NB4 (cell line): ENCODE data around the gene PSD4.

Source experiments
- DNase-seq: peaks from one replicate; pipeline ENCODE4 v3.0.0; 2010; ENCODE audit warnings: low read depth
- H3K4me3 ChIP-seq: one replicate; pipeline ENCODE4 v1.5.1; 2011; ENCODE audit warnings: mild to moderate bottlenecking, low read depth, low read length, moderate library complexity
- MYC ChIP-seq: IDR thresholded peaks from 2 replicates; pipeline ENCODE4 v1.6.1; 2011; ENCODE audit warnings: low read depth, low read length
- POLR2A ChIP-seq: IDR thresholded peaks from 2 replicates; pipeline ENCODE4 v1.6.1; 2011; ENCODE audit warnings: mild to moderate bottlenecking; ENCODE audit not compliant: insufficient read length; ENCODE audit errors: extremely low read depth
- TF ChIP-seq, protein P1 (sequence below): IDR thresholded peaks from one replicate; pipeline ENCODE4 v1.5.1; 2012; ENCODE audit warnings: low read depth, low read length
- TF ChIP-seq, protein P2 (sequence below): IDR thresholded peaks from 2 replicates; pipeline ENCODE4 v1.6.1; 2011; ENCODE audit warnings: low read depth, low read length

The PSD4 gene

GRCh38 chr2:113185664-113186432, 12.1 kb downstream of the PSD4 start:
- no peak for DNase-seq

DNA sequence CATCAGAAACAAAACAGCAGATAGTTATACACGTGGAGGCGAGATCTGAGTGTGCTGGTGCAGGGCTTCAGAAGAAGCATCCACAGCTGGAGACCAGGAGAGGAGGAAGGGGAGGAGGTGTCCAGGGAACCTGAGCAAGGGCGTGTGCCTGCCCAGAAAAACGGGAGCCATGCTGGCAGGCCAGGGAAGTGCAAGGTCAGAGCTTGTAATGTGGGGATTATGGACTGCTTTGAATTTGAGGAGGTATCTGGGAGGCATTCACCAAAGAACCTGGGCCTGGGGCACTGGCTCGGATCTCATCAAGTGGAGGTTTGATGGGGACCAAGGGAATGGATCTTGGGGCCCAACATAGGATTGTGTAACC, 12.6 kb downstream of the PSD4 start:
- no peak for DNase-seq
- TF ChIP-seq, protein P1, sequence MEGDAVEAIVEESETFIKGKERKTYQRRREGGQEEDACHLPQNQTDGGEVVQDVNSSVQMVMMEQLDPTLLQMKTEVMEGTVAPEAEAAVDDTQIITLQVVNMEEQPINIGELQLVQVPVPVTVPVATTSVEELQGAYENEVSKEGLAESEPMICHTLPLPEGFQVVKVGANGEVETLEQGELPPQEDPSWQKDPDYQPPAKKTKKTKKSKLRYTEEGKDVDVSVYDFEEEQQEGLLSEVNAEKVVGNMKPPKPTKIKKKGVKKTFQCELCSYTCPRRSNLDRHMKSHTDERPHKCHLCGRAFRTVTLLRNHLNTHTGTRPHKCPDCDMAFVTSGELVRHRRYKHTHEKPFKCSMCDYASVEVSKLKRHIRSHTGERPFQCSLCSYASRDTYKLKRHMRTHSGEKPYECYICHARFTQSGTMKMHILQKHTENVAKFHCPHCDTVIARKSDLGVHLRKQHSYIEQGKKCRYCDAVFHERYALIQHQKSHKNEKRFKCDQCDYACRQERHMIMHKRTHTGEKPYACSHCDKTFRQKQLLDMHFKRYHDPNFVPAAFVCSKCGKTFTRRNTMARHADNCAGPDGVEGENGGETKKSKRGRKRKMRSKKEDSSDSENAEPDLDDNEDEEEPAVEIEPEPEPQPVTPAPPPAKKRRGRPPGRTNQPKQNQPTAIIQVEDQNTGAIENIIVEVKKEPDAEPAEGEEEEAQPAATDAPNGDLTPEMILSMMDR: no peak
- TF ChIP-seq MYC (no peak), POLR2A (no peak)
- TF ChIP-seq, protein P2, sequence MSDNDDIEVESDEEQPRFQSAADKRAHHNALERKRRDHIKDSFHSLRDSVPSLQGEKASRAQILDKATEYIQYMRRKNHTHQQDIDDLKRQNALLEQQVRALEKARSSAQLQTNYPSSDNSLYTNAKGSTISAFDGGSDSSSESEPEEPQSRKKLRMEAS: no peak
- H3K4me3 ChIP-seq: no peak overlapping the region

More at GRCh38 chr2:113185664-113186432, 12.1 kb downstream of the PSD4 start:
- TF ChIP-seq MYC: no peak
- no peak overlapping the region for H3K4me3 ChIP-seq

DNA sequence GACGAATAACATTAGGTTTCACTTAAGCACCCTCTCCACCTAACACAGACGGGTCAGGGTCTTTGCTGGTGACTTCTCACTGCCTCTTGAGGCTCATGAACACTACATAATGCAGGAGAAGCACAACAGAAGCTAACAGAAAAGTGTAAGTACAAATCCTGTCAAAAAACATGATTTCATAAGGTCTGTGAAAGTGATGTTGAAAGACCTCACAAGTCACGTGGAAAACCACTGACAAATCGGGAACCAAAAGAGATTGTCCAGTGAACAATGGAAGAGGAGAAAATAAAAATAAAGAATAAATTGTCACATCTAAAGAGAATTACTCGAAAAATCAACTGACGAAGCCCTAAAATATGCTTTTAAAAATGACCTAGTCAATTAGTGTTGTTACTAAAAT, 14.0 kb downstream of the PSD4 start:
- peak; percentile 61 for DNase-seq
- H3K4me3 ChIP-seq: no peak overlapping the region
- TF ChIP-seq, protein P2: peak; percentile 64; the same call in 1 of the 2 replicates
- TF ChIP-seq POLR2A: no peak
- TF ChIP-seq, protein P1: no peak
- TF ChIP-seq MYC: no peak

GRCh38 chr2:113190871-113191270, 17.1 kb downstream of the PSD4 start:
- TF ChIP-seq MYC: no peak
- TF ChIP-seq, protein P2: no peak
- no peak for TF ChIP-seq POLR2A
- TF ChIP-seq, protein P1: no peak
- DNase-seq: no peak
- no peak overlapping the region for H3K4me3 ChIP-seq

- DNase-seq: no peak
- TF ChIP-seq, protein P2: no peak
- TF ChIP-seq, protein P1: peak; percentile 27
- no peak for TF ChIP-seq MYC
- no peak overlapping the region for H3K4me3 ChIP-seq
These were observed 18.8 kb downstream of the PSD4 start for GRCh38 chr2:113192459-113193100.

GRCh38 chr2:113195923-113196501, 22.2 kb downstream of the PSD4 start:
- TF ChIP-seq MYC: no peak
- TF ChIP-seq, protein P1: no peak
- TF ChIP-seq POLR2A: no peak
- TF ChIP-seq, protein P2: no peak
- H3K4me3 ChIP-seq: no peak overlapping the region
- no peak for DNase-seq
